ENCODE results near the gene CHST11. TPM values are rescaled to one million over a fixed set of nuclear protein-coding genes. Genes with fewer than 3 reads are reported as not detected.

CHST11 gene
- total RNA-seq, 1 donor from 2014 or later: 6.0 TPM

DNA sequence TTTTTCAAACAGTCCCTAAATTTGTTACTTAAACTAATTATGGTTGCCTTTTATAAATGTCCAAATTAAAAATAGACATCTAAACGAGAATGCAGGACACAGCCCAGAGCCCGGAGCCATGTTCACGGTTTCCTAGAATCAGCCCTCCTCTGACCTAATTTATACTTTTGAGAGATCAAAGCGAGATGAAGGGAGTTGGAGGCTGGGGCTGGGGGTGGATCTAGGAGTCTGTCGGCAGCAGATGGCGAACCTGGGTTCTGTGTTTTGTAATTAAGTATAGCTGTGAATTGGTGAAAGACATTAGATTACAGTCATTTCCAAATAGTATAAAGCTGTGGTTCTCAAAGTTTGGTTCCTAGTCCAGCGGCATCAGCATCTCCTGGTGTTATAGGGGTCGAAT, 291.2 kb downstream of the CHST11 start:
- no peaks in the 10 kb centered on the region for H3K9me3 ChIP-seq (replicated peaks)
- no peak overlapping the region for H3K27ac ChIP-seq (replicated peaks)
- no peaks in the 10 kb centered on the region for H3K27me3 ChIP-seq (ENCODE audit: low read depth)
- no peak overlapping the region for H3K4me3 ChIP-seq
- no peak for DNase-seq
- no peaks in the 10 kb centered on the region for H3K36me3 ChIP-seq
- intact Hi-C loops (cut with micrococcal nuclease): no loop called here
- peaks cover 18% of the 10 kb centered on the region for H3K4me1 ChIP-seq
- TF ChIP-seq, protein P1, sequence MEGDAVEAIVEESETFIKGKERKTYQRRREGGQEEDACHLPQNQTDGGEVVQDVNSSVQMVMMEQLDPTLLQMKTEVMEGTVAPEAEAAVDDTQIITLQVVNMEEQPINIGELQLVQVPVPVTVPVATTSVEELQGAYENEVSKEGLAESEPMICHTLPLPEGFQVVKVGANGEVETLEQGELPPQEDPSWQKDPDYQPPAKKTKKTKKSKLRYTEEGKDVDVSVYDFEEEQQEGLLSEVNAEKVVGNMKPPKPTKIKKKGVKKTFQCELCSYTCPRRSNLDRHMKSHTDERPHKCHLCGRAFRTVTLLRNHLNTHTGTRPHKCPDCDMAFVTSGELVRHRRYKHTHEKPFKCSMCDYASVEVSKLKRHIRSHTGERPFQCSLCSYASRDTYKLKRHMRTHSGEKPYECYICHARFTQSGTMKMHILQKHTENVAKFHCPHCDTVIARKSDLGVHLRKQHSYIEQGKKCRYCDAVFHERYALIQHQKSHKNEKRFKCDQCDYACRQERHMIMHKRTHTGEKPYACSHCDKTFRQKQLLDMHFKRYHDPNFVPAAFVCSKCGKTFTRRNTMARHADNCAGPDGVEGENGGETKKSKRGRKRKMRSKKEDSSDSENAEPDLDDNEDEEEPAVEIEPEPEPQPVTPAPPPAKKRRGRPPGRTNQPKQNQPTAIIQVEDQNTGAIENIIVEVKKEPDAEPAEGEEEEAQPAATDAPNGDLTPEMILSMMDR (IDR thresholded peaks at IDR 0.05; ENCODE audit: borderline replicate concordance): no peak

DNA sequence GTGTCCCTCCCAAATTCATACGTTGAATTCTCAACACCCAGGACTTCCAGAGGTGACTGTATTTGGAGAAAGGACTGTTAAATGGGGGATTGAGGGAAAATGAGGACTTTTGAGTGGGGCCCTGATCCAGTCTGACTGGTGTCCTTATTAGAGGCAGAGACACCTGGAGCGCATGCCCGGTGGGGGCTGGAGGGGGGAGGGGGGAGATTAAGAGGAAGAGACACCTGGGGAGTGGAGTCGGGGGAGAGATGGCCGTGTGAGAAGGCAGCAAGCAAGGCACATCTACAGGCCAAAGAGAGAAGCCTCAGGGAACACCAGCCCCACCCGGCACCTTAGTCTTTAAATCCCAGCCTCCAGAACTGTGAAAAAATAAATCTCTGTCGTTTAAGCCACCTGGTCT, 291.6 kb downstream of the CHST11 start:
- peak overlapping the region; percentile 12 for H3K27ac ChIP-seq (replicated peaks)
- H3K4me1 ChIP-seq: peaks cover 18% of the 10 kb centered on the region
- no peak for DNase-seq
- no peak overlapping the region for H3K4me3 ChIP-seq
- H3K36me3 ChIP-seq: no peaks in the 10 kb centered on the region
- TF ChIP-seq, protein P1 (IDR thresholded peaks at IDR 0.05; ENCODE audit: borderline replicate concordance): no peak
- H3K9me3 ChIP-seq (replicated peaks): no peaks in the 10 kb centered on the region
- H3K27me3 ChIP-seq (ENCODE audit: low read depth): no peaks in the 10 kb centered on the region
- intact Hi-C loops (cut with micrococcal nuclease): no loop called here

DNA sequence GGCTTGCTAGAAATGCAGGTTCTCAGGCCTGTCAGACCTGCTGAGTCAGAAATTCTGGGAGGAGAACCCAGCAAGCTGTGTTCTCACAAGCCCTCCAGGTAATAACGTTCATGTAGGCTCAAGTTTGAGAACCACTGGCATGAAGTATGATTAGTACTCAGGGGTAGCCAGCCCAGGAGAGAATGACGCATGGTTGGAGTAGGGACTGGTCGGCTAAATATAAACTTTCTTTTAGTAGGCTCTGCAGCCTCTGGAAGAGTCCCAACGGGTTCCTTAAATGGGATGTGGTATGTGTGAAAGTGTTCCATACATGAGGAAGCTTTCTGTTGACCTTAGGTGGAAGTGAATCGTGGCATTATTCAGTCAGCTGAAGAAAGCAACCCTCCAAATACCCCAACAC, 292.0 kb downstream of the CHST11 start:
- intact Hi-C loops (cut with micrococcal nuclease): no loop called here
- no peaks in the 10 kb centered on the region for H3K9me3 ChIP-seq (replicated peaks)
- H3K27ac ChIP-seq (replicated peaks): peak overlapping the region; percentile 12
- H3K36me3 ChIP-seq: no peaks in the 10 kb centered on the region
- peaks cover 18% of the 10 kb centered on the region for H3K4me1 ChIP-seq
- H3K4me3 ChIP-seq: no peak overlapping the region
- no peak for DNase-seq
- TF ChIP-seq, protein P1 (IDR thresholded peaks at IDR 0.05; ENCODE audit: borderline replicate concordance): no peak
- no peaks in the 10 kb centered on the region for H3K27me3 ChIP-seq (ENCODE audit: low read depth)

DNA sequence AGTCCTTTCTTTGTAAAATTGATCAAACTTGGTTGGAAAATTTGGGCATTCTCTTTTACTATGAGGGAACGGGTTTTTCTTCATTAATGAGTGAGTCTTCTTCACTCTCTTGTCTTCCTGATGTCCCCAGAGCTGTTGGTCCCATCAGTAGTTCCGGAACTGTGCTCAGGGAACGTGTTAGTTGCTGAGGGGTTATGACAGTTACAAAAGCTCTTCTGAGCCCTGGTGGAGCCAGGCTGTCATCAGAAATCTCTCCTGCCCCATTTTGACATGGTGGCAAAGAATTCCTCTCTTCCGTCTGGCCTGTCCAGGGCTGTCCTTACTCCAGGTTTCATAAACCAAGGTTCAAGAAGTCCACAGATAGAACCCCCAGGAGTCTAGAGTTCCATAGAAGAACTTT, 292.8 kb downstream of the CHST11 start:
- no peaks in the 10 kb centered on the region for H3K36me3 ChIP-seq
- DNase-seq: no peak
- TF ChIP-seq, protein P1 (IDR thresholded peaks at IDR 0.05; ENCODE audit: borderline replicate concordance): no peak
- peak overlapping the region; percentile 12 for H3K27ac ChIP-seq (replicated peaks)
- no peaks in the 10 kb centered on the region for H3K27me3 ChIP-seq (ENCODE audit: low read depth)
- intact Hi-C loops (cut with micrococcal nuclease): no loop called here
- no peaks in the 10 kb centered on the region for H3K9me3 ChIP-seq (replicated peaks)
- peaks cover 18% of the 10 kb centered on the region for H3K4me1 ChIP-seq
- no peak overlapping the region for H3K4me3 ChIP-seq

DNA sequence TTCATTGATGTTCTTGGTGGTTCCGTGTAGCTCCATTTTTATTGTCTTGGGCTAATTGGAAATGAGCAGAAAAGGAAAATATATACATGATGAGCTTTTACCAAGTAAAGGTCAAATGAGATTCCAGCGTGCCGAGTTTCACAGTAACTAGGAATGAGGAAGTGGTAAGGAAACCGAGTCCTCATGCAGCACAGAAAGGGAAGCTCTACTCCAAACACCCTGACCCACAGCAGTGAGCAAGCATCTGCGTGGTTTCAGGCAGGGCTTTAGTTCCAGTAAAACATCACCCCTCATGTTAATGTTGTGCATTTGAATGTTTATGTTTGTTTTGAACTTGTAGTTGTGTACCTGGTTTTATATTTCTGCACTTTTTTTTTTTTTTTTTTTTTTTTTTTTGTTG, 293.3 kb downstream of the CHST11 start:
- Histone ChIP-seq H3K36me3 (no peaks in the 10 kb centered on the region), H3K4me1 (peaks cover 18% of the 10 kb centered on the region)

More for the DNA sequence above, 293.3 kb downstream of the CHST11 start:
- no peak for DNase-seq
- Histone ChIP-seq H3K27ac (replicated peaks) (no peak overlapping the region), H3K9me3 (replicated peaks) (no peaks in the 10 kb centered on the region), H3K4me3 (no peak overlapping the region), H3K27me3 (ENCODE audit: low read depth) (no peaks in the 10 kb centered on the region)
- TF ChIP-seq, protein P1 (IDR thresholded peaks at IDR 0.05; ENCODE audit: borderline replicate concordance): no peak
- intact Hi-C loops (cut with micrococcal nuclease): no loop called here

Measured in left ventricle myocardium inferior (tissue), 1 donor.